ENCODE measurements around the gene PTPN12.

PTPN12 gene

DNA sequence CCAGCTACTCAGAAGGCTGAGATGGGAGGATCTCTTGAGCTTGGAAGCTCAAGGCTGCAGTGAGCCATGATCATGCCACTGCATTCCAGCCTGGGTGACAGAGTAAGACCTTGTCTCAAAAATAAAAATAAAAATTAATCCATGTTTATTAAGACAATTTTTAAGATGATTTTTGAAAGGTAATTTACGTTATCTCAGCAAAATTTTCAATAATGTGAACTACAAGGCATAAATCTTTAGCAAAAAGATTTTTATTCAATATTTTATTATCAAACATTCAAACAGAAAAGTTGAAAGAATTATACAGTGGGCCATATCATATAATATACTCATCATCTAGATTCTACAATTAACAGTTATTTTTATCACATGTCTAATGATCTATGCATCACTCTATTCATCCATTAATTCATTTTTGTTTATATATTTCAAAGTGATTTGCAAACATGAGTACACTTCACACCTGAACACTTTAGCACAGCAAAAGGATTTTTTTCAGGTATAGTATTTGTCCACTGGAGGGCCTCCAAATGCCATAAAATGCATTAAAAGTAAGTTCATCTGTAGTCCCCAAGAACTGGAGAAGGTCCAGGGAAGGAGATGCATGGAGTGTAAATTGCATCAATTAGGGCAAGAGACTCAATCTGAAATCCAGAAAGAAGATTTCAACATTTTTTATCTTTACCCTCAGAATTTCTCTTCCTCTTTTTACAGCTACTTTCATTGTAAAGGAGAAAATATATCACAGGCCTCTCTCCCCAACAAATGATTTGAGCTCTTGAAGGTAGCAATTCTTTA, 120.5 kb downstream of the PTPN12 start:
- TF ChIP-seq, protein P1, sequence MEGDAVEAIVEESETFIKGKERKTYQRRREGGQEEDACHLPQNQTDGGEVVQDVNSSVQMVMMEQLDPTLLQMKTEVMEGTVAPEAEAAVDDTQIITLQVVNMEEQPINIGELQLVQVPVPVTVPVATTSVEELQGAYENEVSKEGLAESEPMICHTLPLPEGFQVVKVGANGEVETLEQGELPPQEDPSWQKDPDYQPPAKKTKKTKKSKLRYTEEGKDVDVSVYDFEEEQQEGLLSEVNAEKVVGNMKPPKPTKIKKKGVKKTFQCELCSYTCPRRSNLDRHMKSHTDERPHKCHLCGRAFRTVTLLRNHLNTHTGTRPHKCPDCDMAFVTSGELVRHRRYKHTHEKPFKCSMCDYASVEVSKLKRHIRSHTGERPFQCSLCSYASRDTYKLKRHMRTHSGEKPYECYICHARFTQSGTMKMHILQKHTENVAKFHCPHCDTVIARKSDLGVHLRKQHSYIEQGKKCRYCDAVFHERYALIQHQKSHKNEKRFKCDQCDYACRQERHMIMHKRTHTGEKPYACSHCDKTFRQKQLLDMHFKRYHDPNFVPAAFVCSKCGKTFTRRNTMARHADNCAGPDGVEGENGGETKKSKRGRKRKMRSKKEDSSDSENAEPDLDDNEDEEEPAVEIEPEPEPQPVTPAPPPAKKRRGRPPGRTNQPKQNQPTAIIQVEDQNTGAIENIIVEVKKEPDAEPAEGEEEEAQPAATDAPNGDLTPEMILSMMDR (conservative IDR thresholded peaks at IDR 0.05; ENCODE audit: control insufficient read depth, insufficient read depth, low read depth, low read length) = peak; percentile 31
- no peak overlapping the region for H3K4me3 ChIP-seq (ENCODE audit: control insufficient read depth, low read depth, low read length)
- DNase-seq (ENCODE audit: low read depth) = peak; percentile 48

DNA sequence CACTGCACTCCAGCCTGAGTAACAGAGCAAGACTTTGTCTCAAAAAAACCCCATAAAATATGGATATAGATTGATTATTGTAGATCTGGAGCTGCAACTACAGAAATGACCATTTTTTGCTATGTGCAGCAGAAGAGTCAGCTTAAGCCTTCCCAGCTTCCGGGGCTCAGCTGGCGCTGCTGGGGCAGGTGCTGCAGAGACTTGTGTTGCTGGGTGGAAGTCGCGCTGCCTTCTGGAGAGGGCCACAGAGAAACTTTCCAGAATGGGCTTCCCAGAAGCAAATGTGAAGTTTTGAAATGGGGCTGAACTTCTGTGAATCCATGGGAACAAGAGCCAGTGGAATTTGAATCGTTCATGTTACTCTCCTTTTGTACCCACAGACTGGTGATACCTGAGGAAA, 121.8 kb downstream of the PTPN12 start:
- no peak overlapping the region for H3K4me3 ChIP-seq (ENCODE audit: control insufficient read depth, low read depth, low read length)
- TF ChIP-seq, protein P1 (conservative IDR thresholded peaks at IDR 0.05; ENCODE audit: control insufficient read depth, insufficient read depth, low read depth, low read length) = no peak
- no peak for DNase-seq (ENCODE audit: low read depth)

GRCh38 chr7:77661816-77662215, 124.7 kb downstream of the PTPN12 start:
- DNase-seq (ENCODE audit: low read depth) = no peak
- TF ChIP-seq, protein P1 (conservative IDR thresholded peaks at IDR 0.05; ENCODE audit: control insufficient read depth, insufficient read depth, low read depth, low read length) = no peak
- H3K4me3 ChIP-seq (ENCODE audit: control insufficient read depth, low read depth, low read length) = no peak overlapping the region

- TF ChIP-seq, protein P1 (conservative IDR thresholded peaks at IDR 0.05; ENCODE audit: control insufficient read depth, insufficient read depth, low read depth, low read length) = no peak
- no peak for DNase-seq (ENCODE audit: low read depth)
- no peak overlapping the region for H3K4me3 ChIP-seq (ENCODE audit: control insufficient read depth, low read depth, low read length)
Observed at GRCh38 chr7:77662869-77663268, 125.8 kb downstream of the PTPN12 start.

- TF ChIP-seq, protein P1 (conservative IDR thresholded peaks at IDR 0.05; ENCODE audit: control insufficient read depth, insufficient read depth, low read depth, low read length) = no peak
- no peak for DNase-seq (ENCODE audit: low read depth)
- H3K4me3 ChIP-seq (ENCODE audit: control insufficient read depth, low read depth, low read length) = no peak overlapping the region
Observed at GRCh38 chr7:77664715-77665114, 127.6 kb downstream of the PTPN12 start.

- DNase-seq (ENCODE audit: low read depth) = no peak
- no peak overlapping the region for H3K4me3 ChIP-seq (ENCODE audit: control insufficient read depth, low read depth, low read length)
- TF ChIP-seq, protein P1 (conservative IDR thresholded peaks at IDR 0.05; ENCODE audit: control insufficient read depth, insufficient read depth, low read depth, low read length) = no peak
Observed at GRCh38 chr7:77665161-77665560, 128.1 kb downstream of the PTPN12 start.
